Measurements from ENCODE around the gene SSNA1.

Gene SSNA1

DNA sequence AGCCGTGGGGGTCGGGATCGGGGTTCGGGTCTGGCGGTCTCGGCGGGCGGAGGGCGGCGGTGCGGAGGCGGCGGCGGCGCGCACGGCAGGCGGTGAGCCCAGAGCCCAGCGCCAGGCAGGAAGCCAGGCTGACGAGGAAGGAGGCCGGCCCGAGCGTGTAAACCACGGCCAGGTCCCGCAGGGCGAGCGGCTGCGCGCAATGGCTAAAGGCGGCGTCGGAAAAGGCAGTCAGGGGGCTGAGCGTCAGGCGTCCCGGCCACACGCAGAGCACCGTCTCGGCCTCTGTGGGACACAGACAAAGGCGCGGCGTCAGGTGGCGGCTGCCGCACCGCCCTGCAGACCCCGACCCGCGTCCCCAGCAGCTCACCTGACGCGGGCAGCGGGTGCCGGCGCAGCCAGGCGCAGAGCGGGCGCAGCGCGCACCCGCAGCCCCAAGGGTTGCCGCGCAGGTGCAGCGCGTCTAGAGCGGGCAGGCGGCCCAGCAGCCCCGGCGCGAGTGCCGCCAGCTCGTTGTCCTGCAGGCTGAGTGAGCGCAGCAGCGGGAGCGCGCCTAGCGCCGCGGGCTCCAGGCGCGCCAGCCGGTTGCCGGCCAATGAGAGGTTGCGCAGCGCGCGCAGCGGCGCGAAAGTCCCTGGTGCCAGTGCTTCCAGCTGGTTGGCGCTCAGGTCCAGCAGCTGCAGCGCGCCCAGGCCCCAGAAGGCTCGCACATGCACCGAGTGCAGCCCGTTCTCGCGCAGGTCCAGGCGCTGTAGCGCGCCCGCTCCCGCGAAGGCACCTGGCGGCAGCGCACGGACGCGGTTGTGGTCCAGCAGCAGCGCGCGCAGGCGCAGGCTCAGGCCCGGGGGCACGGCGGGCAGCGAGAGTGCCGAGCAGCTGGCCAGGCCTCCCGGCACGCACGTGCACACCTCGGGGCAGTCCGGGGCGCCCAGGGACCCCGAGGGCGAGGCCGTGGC lies 19.3 kb upstream of the SSNA1 start:
- DNase-seq: peak; percentile 48

DNA sequence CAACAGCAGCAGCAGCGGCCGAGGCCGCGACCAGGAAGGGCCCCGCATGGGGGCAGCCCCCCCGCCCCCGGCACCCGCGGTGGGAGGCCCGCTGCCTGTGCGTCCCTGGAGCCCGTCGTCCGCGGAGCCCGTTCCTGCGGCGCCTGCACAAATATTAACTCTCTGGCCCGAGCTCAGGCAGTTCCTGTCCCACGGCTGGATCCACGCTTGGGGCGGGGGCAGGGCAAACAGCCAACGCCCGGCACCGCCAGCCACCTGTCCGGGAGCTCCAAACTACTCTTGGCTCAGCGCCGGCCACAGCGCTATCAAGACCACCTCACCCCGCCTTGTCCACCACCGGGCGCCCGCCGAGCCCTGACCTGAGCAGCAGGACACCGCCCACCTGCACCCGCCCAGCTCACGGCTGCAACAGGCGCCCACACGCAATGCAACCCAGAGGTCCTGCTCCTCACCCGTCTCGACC lies 18.5 kb upstream of the SSNA1 start, which contains the start of gene LRRC26:
Gene LRRC26, minus strand, starts transcription at position 156 of the 463 bp plus-strand sequence. Its CDS starts 108 bp downstream, at position 48.
- DNase-seq: no peak

DNA sequence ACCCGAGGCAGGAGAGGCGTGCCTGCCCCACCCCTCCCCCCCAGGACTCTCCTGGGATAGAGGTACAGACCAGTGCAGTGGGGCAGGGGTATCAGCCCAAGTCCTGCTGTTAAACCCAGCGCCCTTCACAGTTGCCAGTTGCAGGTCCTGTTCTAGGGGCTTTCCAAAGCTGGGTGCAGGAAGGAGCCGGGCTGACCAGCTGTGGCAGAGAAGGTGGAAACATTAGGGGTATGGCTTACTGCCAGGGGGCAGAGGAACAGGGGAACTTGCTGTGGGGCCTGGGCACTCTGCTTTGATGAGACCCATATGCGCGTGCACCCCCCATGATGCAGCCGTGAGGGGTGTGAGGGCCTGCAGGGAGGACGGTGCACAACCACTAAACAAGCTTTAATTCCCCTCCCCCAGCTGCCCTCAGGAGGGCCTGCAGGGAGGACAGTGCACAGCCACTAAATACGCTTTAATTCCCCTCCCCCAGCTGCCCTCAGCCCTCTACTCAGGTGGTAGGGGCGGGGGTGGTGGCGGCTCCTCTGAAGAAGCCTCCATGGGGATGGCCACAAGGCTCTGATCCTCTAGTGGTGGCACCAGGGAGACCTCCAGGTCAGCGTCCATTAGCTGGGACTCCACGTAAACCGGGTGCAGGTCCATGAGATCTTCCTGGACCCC lies 17.9 kb upstream of the SSNA1 start:
- DNase-seq: no peak

DNA sequence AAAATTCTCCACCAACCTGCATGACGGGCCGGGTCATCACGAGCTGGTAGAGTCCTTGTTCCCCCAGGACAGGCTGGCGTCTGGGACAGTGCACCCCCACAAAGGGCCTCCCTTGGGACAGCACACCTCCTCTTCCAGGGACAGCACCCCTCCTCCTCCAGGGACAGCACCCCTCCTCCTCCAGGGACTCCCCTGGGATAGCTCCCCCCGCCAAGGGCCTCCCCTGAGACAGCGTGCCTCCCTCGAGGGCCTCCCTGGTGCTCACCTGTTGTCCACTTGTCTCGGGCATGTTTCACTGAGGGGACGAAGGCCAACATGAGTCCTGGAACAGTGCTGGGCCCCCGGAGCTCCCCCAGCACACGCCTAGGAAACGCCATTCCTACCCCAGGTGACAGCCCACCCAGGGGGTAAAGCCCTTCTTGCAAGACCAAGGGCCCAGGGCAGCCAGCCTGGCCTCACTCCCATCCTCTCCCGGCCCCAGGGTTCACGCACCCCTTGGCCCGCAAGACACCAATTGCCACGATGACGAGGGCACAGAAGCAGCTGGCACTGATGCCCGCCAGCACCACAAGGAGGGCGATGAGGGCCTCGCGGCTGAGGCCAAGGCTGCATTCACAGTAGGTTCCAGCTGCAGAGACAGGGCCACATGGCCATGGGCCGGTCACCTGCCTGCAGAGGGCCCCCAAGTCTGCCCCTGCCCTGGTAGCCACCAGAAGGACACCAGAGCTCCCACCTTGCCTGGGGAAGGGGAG lies 17.2 kb upstream of the SSNA1 start:
- DNase-seq: no peak

- DNase-seq: peak; percentile 34
Measured at GRCh38 chr9:137172901-137173795, 15.3 kb upstream of the SSNA1 start.

DNA sequence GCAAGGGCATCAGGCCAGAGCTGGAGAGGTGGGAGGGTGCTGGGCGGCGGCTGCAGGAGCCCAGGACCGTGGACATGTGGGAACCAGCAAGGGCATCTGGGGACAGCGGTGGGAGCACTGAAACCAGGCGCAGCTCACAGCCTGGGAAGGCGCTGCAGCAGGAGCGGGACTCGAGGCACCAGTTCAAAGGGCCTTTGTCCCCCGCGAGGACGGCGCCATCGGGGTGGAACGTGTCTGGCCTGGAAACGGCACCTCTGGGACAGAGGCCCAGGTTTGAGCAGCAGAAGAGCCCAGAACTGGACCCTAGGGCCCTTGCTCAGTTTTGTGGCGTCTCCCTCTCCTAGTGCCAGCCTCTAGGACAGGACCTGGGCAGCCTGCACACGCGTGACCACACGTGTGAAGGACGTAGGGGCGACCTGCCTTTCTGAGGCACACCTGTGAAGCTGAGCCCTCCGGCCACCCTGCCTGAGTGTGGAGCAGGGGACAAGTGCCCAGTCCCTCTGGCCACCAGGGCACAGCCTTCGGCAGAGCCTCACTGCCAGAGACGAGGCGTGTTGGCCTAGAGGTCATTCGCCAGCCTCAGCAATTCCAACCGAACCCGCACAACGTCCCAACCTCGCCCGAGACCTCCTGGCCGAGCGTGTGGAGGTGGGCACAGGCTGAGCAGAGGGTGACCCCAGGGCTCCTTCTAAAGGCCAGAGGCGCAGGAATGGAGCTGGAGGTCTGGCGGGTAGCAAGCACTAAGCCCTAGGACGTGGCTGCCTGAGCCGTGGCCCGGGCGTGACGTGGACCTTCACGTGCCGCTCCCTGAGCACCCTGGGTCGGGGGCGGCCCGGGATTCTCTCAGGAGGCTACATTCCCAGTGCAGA lies 14.4 kb upstream of the SSNA1 start:
- DNase-seq: no peak

DNA sequence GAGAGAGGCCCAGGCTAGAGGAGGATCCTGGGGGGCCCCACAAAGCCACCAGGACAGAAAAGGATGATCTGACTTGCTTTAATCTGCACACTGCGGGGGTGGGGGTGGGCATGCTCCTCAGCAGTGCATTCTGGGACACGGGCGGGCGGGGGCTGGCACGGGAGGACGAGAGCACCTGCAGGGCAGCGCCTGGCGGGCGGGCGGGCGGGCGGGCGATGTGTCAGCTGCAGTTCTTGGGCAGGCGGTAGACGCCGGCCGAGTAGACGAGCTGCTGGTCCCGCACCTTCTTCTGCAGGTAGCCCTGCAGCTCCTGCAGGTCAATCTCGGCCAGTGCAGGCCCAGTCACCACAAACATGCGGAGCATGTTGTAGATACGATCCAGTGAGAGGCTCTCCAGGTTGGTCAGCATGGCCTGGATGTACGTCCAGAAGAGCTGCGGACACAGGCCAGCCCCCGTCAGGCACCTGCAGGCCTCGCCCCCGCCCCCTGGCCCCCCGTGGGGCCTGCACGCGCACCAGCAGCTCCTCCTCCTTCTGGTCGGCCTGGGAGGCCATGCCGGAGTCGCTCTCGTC lies 13.7 kb upstream of the SSNA1 start:
- DNase-seq: no peak

- DNase-seq: no peak
Measured at GRCh38 chr9:137175345-137175961, 13.0 kb upstream of the SSNA1 start.

- DNase-seq: no peak
Measured at GRCh38 chr9:137176302-137177182, 11.9 kb upstream of the SSNA1 start.

DNA sequence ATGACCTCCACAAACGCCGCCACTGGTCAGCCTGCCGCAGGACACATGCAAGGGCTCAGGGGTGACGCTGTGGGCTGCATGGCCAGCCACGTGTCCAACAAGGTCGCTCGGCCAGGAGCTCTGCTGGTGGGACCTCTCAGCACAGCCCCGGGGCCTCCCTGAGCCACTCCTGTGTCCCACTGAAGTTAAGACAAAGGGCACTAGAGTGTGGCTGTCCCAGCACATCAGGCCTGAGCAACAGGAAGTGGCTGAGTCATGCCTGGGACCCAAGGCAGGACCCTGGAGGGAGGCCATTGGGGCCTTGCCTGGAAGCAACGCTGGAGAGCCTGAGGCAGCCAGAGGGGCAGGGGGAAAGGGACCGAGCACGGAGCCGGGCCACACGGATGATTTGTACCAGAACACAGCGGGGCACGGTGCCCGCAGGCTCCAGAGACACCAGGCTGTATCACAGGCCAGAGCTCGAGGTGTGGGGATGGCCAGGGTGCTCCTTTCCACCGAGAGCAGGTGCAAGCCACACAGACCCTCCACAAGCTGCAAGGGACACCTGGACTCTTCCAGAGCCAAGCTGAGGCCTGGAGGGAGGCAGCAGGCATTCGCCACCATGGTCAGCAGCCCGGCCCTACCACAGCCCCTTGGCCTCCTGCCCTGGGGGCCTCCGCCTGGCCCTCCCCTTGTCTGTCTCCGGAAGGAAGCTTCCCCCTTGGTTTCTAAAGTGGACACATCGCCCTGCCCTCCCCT lies 10.1 kb upstream of the SSNA1 start:
- DNase-seq: peak; percentile 42

DNA sequence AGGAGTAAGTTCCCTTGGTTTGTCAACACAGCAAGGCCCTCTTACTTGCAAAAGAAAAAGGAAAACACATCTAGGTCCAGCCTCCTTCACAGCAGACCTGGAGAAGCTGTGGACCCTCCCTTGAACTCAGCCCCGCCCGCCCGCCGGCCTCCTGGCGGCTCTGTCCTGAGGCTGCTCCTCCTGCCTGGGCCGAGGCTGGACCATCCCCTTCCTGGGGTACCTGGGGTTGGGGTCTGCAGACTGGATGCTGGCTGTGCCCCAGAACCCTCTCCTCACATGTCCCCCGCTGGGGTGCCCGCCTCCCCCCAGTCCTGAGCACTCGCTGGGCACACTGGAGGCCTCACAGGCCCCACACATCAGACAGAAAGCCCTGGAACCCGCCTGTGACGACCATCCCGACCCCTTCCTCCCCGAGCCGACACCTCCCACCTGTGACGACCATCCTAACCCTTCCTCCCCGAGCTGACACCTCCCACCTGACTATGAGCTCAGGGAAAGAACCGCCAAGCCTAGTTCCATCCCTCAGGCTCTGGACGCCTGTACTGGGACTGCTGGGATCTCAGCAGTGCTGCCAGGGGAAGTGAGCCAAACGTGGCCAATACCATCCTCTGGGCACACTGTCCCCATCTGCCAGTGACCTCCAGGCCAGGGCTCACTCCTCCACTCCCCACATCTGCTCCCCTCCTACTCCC lies 9.4 kb upstream of the SSNA1 start:
- DNase-seq: no peak

DNA sequence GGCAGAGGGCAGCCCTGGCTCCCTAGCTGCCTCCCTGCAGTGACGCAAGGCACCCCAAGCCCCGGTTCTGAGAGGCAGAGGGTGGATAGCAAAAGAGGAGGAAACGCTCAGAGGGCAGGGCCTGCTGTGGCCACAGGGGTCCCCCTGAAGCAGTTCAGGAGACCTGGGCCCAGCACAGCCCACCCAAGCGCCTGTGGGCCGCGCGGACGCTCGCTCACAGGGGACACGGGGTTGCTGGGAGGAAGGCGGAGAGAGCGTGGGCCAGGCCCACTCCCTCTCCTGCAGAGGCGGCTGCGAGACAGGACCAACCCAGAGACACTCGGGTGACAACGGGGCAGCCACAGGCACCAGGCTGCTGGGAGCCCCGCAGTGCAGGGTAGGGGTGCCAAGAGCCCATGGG lies 8.7 kb upstream of the SSNA1 start:
- DNase-seq: no peak

DNA sequence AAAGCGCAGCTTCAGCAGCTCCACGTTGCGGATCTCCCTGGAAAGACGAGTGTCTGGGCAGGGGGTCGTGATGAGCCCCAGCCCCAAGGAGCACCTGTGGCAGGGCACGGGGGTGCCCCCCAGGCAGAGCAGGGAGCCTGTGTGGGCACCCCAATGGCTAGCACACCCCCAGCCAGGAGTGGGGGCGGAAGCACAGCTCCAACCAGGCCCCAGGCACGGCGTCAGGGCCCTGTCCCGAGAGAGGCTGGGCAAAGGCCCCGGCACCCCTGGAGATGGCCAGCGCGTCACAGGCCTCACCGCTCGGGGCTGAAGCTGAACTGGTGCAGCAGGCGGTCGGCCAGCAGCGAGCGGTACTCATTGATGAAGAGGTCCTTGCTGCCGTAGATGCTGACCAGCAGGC lies 8.0 kb upstream of the SSNA1 start:
- no peak for DNase-seq

DNA sequence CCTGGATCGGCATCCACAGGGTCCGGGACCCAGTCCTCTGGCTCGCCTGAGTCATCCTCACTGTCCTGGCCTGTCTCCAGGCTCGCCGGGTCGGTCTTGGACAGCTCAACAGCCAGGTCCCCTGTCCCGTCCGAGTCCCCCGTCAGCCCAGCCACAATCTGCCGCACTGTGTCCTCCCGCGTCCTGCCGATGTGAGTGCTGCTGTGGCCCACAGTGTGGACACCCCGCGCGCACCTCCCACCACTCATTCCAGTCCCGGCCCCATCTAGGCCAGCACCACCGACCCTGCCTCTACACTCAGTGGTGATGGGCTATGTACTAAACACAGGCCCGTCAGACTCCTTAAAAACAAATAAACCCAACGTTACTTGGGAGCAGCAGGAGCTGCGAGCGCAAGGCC lies 6.8 kb upstream of the SSNA1 start:
- DNase-seq: no peak

- DNase-seq: no peak
Measured at GRCh38 chr9:137182836-137183235, 5.6 kb upstream of the SSNA1 start.

DNA sequence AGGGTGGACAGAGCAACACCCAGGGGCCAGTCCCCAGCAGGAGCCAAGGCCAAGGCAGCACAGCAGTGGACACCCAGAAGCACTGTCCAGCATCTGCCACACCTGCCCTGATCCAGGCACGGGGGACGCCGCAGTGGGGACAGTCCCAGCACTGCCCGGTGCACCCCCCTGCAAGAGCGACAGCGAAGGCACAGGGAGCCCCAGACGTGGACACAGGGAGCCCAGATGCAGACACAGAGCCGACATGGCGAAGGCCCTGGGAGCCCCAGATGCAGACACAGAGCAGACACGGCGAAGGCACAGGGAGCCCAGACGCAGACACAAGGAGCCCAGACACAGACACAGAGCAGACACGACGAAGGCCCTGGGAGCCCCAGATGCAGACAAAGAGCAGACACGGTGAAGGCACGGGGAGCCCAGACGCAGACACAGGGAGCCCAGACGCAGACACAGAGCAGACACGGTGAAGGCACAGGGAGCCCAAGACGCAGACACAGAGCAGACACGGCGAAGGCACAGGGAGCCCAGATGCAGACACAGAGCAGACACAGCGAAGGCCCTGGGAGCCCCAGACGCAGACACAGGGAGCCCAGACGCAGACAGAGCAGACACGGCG lies 4.4 kb upstream of the SSNA1 start:
- DNase-seq: no peak

- DNase-seq: no peak
Measured at GRCh38 chr9:137184881-137185660, 3.4 kb upstream of the SSNA1 start.

Measured in EL (cell line).